ENCODE data around the gene IRF3.

- TF ChIP-seq, protein P1, sequence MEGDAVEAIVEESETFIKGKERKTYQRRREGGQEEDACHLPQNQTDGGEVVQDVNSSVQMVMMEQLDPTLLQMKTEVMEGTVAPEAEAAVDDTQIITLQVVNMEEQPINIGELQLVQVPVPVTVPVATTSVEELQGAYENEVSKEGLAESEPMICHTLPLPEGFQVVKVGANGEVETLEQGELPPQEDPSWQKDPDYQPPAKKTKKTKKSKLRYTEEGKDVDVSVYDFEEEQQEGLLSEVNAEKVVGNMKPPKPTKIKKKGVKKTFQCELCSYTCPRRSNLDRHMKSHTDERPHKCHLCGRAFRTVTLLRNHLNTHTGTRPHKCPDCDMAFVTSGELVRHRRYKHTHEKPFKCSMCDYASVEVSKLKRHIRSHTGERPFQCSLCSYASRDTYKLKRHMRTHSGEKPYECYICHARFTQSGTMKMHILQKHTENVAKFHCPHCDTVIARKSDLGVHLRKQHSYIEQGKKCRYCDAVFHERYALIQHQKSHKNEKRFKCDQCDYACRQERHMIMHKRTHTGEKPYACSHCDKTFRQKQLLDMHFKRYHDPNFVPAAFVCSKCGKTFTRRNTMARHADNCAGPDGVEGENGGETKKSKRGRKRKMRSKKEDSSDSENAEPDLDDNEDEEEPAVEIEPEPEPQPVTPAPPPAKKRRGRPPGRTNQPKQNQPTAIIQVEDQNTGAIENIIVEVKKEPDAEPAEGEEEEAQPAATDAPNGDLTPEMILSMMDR (IDR thresholded peaks at IDR 0.05) = no peak
- no peak for TF ChIP-seq POLR2A (IDR thresholded peaks at IDR 0.05)
Observed at GRCh38 chr19:49657493-49658138, 8.0 kb downstream of the IRF3 start.
